Endothelial cell of umbilical vein (primary cell): ENCODE results near the gene SLC12A1.

Source experiments
- CTCF ChIP-seq, 2 donors: IDR thresholded peaks; 1 replicate in 1 of 2; 2 replicates in 1 of 2; pipeline ENCODE4 v1.5.1; 2011; ENCODE audit warnings: low read length in 2 of 2, mild to moderate bottlenecking in 2 of 2, moderate library complexity in 2 of 2, control low read depth in 1 of 2, inconsistent platforms in 1 of 2, low read depth in 1 of 2; ENCODE audit not compliant: insufficient read depth in 1 of 2; ENCODE audit errors: extremely low read depth in 1 of 2
- MAX ChIP-seq: IDR thresholded peaks from 2 replicates; pipeline ENCODE4 v1.6.1; 2011; ENCODE audit not compliant: insufficient read depth, insufficient read length
- POLR2A ChIP-seq: IDR thresholded peaks from 2 replicates; pipeline ENCODE4 v1.6.1; 2012; ENCODE audit warnings: low read depth, mild to moderate bottlenecking, control low read depth, low read length
- POLR2AphosphoS5 ChIP-seq: IDR thresholded peaks from 2 replicates; pipeline ENCODE4 v1.6.1; 2012; ENCODE audit warnings: low read depth, mild to moderate bottlenecking, control low read depth, low read length, moderate library complexity; ENCODE audit not compliant: insufficient read depth

GRCh38 chr15:48313216-48313615 lies 107.1 kb downstream of the SLC12A1 start:
- TF ChIP-seq CTCF (IDR thresholded peaks at IDR 0.05; ENCODE audit: extremely low read depth in 1 of 2, insufficient read depth in 1 of 2, low read depth in 1 of 2, low read length in 2 of 2) (no peak), MAX (no peak), POLR2A (no peak), POLR2AphosphoS5 (no peak)
